ENCODE data around the gene JPH4. TPM values are rescaled to one million over a fixed set of nuclear protein-coding genes. Genes with fewer than 3 reads are reported as not detected.

The JPH4 gene
- total RNA-seq, 2 experiments from 2014 or later = not detected

GRCh38 chr14:23563473-23564180, 15.0 kb downstream of the JPH4 start:
- peaks cover 76% of the 10 kb centered on the region for H3K36me3 ChIP-seq (ENCODE audit: insufficient read depth, low read length)
- ChIA-PET CTCF (ENCODE audit: unreplicated experiment) (no interaction called here), POLR2A (interaction anchor here (0.6 kb wide), 1 partner anchor 596 kb away, joined by 4 read pairs; no protein-coding TSS in a partner anchor)
- H3K4me2 ChIP-seq (ENCODE audit: low read length) = no peak overlapping the region
- intact Hi-C loops (cut with micrococcal nuclease; ENCODE audit: unreplicated experiment) = loop anchor here (10.0 kb wide), 1 partner anchor 801 kb away; the partner anchor contains the start of gene NFATC4
- H3K27ac ChIP-seq (ENCODE audit: low read depth, low read length, poor library complexity, severe bottlenecking) = no peak overlapping the region
- no peak overlapping the region for H2AFZ ChIP-seq (ENCODE audit: low read length)
- TF ChIP-seq EZH2phosphoT487 (IDR thresholded peaks at IDR 0.05; ENCODE audit: borderline replicate concordance, low read depth, low read length) = no peak
- TF ChIP-seq, protein P1, sequence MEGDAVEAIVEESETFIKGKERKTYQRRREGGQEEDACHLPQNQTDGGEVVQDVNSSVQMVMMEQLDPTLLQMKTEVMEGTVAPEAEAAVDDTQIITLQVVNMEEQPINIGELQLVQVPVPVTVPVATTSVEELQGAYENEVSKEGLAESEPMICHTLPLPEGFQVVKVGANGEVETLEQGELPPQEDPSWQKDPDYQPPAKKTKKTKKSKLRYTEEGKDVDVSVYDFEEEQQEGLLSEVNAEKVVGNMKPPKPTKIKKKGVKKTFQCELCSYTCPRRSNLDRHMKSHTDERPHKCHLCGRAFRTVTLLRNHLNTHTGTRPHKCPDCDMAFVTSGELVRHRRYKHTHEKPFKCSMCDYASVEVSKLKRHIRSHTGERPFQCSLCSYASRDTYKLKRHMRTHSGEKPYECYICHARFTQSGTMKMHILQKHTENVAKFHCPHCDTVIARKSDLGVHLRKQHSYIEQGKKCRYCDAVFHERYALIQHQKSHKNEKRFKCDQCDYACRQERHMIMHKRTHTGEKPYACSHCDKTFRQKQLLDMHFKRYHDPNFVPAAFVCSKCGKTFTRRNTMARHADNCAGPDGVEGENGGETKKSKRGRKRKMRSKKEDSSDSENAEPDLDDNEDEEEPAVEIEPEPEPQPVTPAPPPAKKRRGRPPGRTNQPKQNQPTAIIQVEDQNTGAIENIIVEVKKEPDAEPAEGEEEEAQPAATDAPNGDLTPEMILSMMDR (conservative IDR thresholded peaks at IDR 0.05; ENCODE audit: low read length) = no peak
- H3K4me3 ChIP-seq (ENCODE audit: low read depth, low read length, poor library complexity, severe bottlenecking) = no peak overlapping the region
- no TSS peak for BruUV-seq (replicated peaks)
- H3K79me2 ChIP-seq (ENCODE audit: insufficient read depth, low read depth, low read length) = peaks cover 9% of the 10 kb centered on the region; the same call in 1 of the 2 replicates
- no peak for DNase-seq (ENCODE audit: low spot score)
- H3K9me2 ChIP-seq (ENCODE audit: insufficient read depth, low read length) = no peaks in the 10 kb centered on the region
- no peaks in the 10 kb centered on the region; the same call in 1 of the 2 replicates for H4K20me1 ChIP-seq (ENCODE audit: insufficient read depth, low read length)
- peaks cover 16% of the 10 kb centered on the region for H3K4me1 ChIP-seq (ENCODE audit: insufficient read depth, low read length, poor library complexity, severe bottlenecking)
- H3K9me3 ChIP-seq (ENCODE audit: low read length) = no peaks in the 10 kb centered on the region

DNA sequence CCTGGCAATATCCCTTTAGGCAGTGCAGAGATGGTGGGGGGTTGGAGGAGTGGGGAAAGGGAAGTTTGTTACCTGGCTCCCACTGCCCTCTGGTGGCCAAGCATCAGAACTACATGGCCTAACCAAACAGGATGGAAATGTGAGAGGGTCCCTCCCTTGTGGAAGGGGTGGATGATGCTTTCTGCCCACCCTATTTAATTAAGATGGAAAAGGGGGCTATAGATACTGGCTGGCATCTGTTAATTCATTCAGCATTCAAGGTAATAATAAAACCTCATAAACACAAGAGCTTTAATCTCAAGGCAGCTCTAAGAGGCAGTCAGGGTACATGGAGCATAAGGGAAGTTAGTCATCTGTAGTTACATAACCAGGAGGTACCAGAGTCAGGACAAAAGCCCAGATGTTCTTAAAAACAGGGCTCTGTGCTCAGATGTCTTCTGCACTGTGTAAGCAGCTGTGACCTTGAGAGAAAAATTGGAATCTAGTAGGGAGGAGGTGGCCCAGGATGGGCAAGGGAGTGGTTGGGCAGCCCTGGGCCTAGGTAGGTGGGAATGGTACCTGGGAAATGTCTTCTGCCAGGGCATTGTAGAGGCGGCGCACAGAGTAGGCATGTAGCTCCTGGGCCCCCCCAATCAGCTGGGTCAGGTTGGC, 15.6 kb downstream of the JPH4 start:
- CTCF ChIA-PET (ENCODE audit: unreplicated experiment) = no interaction called here
- no peak overlapping the region for H3K4me3 ChIP-seq (ENCODE audit: low read depth, low read length, poor library complexity, severe bottlenecking)
- H3K36me3 ChIP-seq (ENCODE audit: insufficient read depth, low read length) = peaks cover 81% of the 10 kb centered on the region
- no peak overlapping the region for H3K4me2 ChIP-seq (ENCODE audit: low read length)
- intact Hi-C loops (cut with micrococcal nuclease; ENCODE audit: unreplicated experiment) = loop anchor here (1.0 to 10.0 kb wide), 2 partner anchors 85 to 802 kb away; partner anchors contain the start of gene NFATC4
- H3K4me1 ChIP-seq (ENCODE audit: insufficient read depth, low read length, poor library complexity, severe bottlenecking) = peaks cover 11% of the 10 kb centered on the region
- TSS peak; percentile 15 for BruUV-seq (replicated peaks)
- no peaks in the 10 kb centered on the region for H3K9me3 ChIP-seq (ENCODE audit: low read length)
- H4K20me1 ChIP-seq (ENCODE audit: insufficient read depth, low read length) = no peaks in the 10 kb centered on the region; the same call in 1 of the 2 replicates
- peaks cover 9% of the 10 kb centered on the region; the same call in 1 of the 2 replicates for H3K79me2 ChIP-seq (ENCODE audit: insufficient read depth, low read depth, low read length)
- no peak for TF ChIP-seq EZH2phosphoT487 (IDR thresholded peaks at IDR 0.05; ENCODE audit: borderline replicate concordance, low read depth, low read length)
- TF ChIP-seq, protein P1 (conservative IDR thresholded peaks at IDR 0.05; ENCODE audit: low read length) = peak; percentile 89
- H2AFZ ChIP-seq (ENCODE audit: low read length) = no peak overlapping the region
- H3K9me2 ChIP-seq (ENCODE audit: insufficient read depth, low read length) = no peaks in the 10 kb centered on the region
- POLR2A ChIA-PET = interaction anchor here (0.6 kb wide), 1 partner anchor 597 kb away, joined by 4 read pairs; no protein-coding TSS in a partner anchor
- DNase-seq (ENCODE audit: low spot score) = peak; percentile 68
- H3K27ac ChIP-seq (ENCODE audit: low read depth, low read length, poor library complexity, severe bottlenecking) = no peak overlapping the region

All from OCI-LY7 (cell line).